Vagina (tissue), 2 donors: ENCODE results near the gene SDE2.

Experiments used
- CTCF ChIP-seq, 3 experiments: fragments of 450-650 bp in 2 of 3; fragments of 200-600 bp in 1 of 3; sonication (generic) in 1 of 3; IDR thresholded peaks; one replicate each; pipeline ENCODE4 v1.5.1; 2017 to 2019; ENCODE audit warnings: antibody characterized with exemption in 3 of 3, mild to moderate bottlenecking in 2 of 3, moderate library complexity in 2 of 3
- POLR2A ChIP-seq, 2 donors: fragments of 450-650 bp; IDR thresholded peaks; one replicate each; pipeline ENCODE4 v1.6.1; 2017; ENCODE audit warnings: antibody characterized with exemption in 2 of 2, mild to moderate bottlenecking in 2 of 2, moderate library complexity in 2 of 2
- POLR2AphosphoS5 ChIP-seq, 2 donors: sonication (generic); formaldehyde crosslinking; IDR thresholded peaks; one replicate each; pipeline ENCODE4 v1.9.0; 2017; ENCODE audit warnings: antibody characterized with exemption in 2 of 2, mild to moderate bottlenecking in 2 of 2, low read depth in 1 of 2; ENCODE audit not compliant: insufficient read depth in 1 of 2

- TF ChIP-seq CTCF (IDR thresholded peaks at IDR 0.05) (no peak), POLR2A (IDR thresholded peaks at IDR 0.05) (no peak), POLR2AphosphoS5 (IDR thresholded peaks at IDR 0.05; ENCODE audit: insufficient read depth in 1 of 2, low read depth in 1 of 2) (no peak)
These were observed 5.3 kb upstream of the SDE2 start for GRCh38 chr1:226004396-226004795.
